WTC11 (cell line): ENCODE data around the gene FAXDC2. TPM values are rescaled to one million over a fixed set of nuclear protein-coding genes. Genes with fewer than 3 reads are reported as not detected.

Source experiments
- ATAC-seq: fragments of 200-7000 bp; cut with Tn5 transposase; 2 replicates; pipeline ENCODE4 v1.10.0; 2021; ENCODE audit warnings: mild to moderate bottlenecking, moderate library complexity
- CTCF ChIA-PET: fragments of 300-600 bp; sonication (Branson Sonifier 250); formaldehyde crosslinking; loops from one replicate; lab custom pipeline; 2021; ENCODE audit warnings: antibody characterized with exemption; lab: Charles Lee
- POLR2A ChIA-PET: fragments of 350-600 bp; sonication (Branson Sonifier 250); formaldehyde crosslinking; loops from one replicate; lab custom pipeline; 2021; ENCODE audit warnings: antibody characterized with exemption; lab: Charles Lee
- DNase-seq: peaks from one replicate; pipeline ENCODE4 v3.0.0; 2021; ENCODE audit warnings: low spot score
- H3K27ac Mint-ChIP-seq: 2 replicates; pipeline ENCODE4 v1.8.0; 2021; ENCODE audit warnings: mixed read lengths
- H3K27me3 Mint-ChIP-seq: 2 replicates; pipeline ENCODE4 v1.8.0; 2021; ENCODE audit warnings: low read depth, mild to moderate bottlenecking, moderate library complexity, mixed read lengths
- H3K36me3 Mint-ChIP-seq: 2 replicates; pipeline ENCODE4 v1.8.0; 2021; ENCODE audit warnings: mixed read lengths
- H3K4me1 Mint-ChIP-seq: 2 replicates; pipeline ENCODE4 v1.8.0; 2022; ENCODE audit warnings: mixed read lengths
- H3K4me3 Mint-ChIP-seq: 2 replicates; pipeline ENCODE4 v1.8.0; 2021; ENCODE audit warnings: mild to moderate bottlenecking, moderate library complexity, mixed read lengths
- H3K9me3 Mint-ChIP-seq: 2 replicates; pipeline ENCODE4 v1.8.0; 2021; ENCODE audit warnings: mixed read lengths
- ATF2 ChIP-seq: sonication (generic); formaldehyde crosslinking; IDR thresholded peaks from 2 replicates; pipeline ENCODE4 v1.8.1; 2022; ENCODE audit warnings: low read depth, missing genetic modification reagents, borderline replicate concordance
- CDX4 ChIP-seq: fragments of 250-450 bp; sonication (Bioruptor Pico); IDR thresholded peaks from 2 replicates; pipeline ENCODE4 v1.9.0; 2021; ENCODE audit warnings: moderate library complexity, mild to moderate bottlenecking, inconsistent platforms, borderline replicate concordance
- CTCF ChIP-seq: fragments of 200-600 bp; IDR thresholded peaks from 2 replicates; pipeline ENCODE4 v1.8.0; 2022; ENCODE audit warnings: antibody characterized with exemption
- E2F4 ChIP-seq: sonication (generic); formaldehyde crosslinking; IDR thresholded peaks from 2 replicates; pipeline ENCODE4 v1.8.1; 2022; ENCODE audit warnings: low read depth, mild to moderate bottlenecking, moderate library complexity, missing genetic modification reagents, borderline replicate concordance
- E2F5 ChIP-seq: sonication (generic); formaldehyde crosslinking; IDR thresholded peaks from 2 replicates; pipeline ENCODE4 v1.8.1; 2022; ENCODE audit warnings: mild to moderate bottlenecking, moderate library complexity, missing genetic modification reagents
- ESRRA ChIP-seq: sonication (generic); formaldehyde crosslinking; IDR thresholded peaks from 2 replicates; pipeline ENCODE4 v1.8.1; 2022; ENCODE audit warnings: mild to moderate bottlenecking, missing genetic modification reagents, borderline replicate concordance
- ETV6 ChIP-seq: sonication (generic); formaldehyde crosslinking; IDR thresholded peaks from 2 replicates; pipeline ENCODE4 v1.8.1; 2022; ENCODE audit warnings: mild to moderate bottlenecking, missing genetic modification reagents
- GABPB1 ChIP-seq: sonication (generic); formaldehyde crosslinking; IDR thresholded peaks from 2 replicates; pipeline ENCODE4 v1.8.1; 2023; ENCODE audit warnings: mild to moderate bottlenecking, missing genetic modification reagents
- GTF2I ChIP-seq: fragments of 250-450 bp; sonication (Bioruptor Pico); conservative IDR thresholded peaks from 2 replicates; pipeline ENCODE4 v1.4.0; 2021; ENCODE audit warnings: mild to moderate bottlenecking
- HMGXB4 ChIP-seq: sonication (generic); formaldehyde crosslinking; IDR thresholded peaks from 2 replicates; pipeline ENCODE4 v1.8.1; 2023; ENCODE audit warnings: mild to moderate bottlenecking, moderate library complexity, missing genetic modification reagents
- MLX ChIP-seq: sonication (generic); formaldehyde crosslinking; IDR thresholded peaks from 2 replicates; pipeline ENCODE4 v1.8.1; 2023; ENCODE audit warnings: mild to moderate bottlenecking, missing genetic modification reagents, moderate library complexity
- NFATC4 ChIP-seq: fragments of 250-450 bp; sonication (Bioruptor Pico); IDR thresholded peaks from 2 replicates; pipeline ENCODE4 v1.9.0; 2021; ENCODE audit warnings: mild to moderate bottlenecking
- RELA ChIP-seq: sonication (generic); formaldehyde crosslinking; IDR thresholded peaks from 2 replicates; pipeline ENCODE4 v1.8.1; 2022; ENCODE audit warnings: missing genetic modification reagents, mild to moderate bottlenecking, borderline replicate concordance
- RORB ChIP-seq: fragments of 250-450 bp; sonication (Bioruptor Pico); IDR thresholded peaks from 2 replicates; pipeline ENCODE4 v1.9.0; 2021; ENCODE audit warnings: mild to moderate bottlenecking
- SMAD3 ChIP-seq: sonication (generic); formaldehyde crosslinking; IDR thresholded peaks from 2 replicates; pipeline ENCODE4 v1.8.0; 2022; ENCODE audit warnings: missing genetic modification reagents, mild to moderate bottlenecking, borderline replicate concordance
- SP1 ChIP-seq: sonication (generic); formaldehyde crosslinking; conservative IDR thresholded peaks from 2 replicates; pipeline ENCODE4 v1.8.1; 2022; ENCODE audit warnings: missing genetic modification reagents
- ZMAT4 ChIP-seq: fragments of 250-450 bp; sonication (Bioruptor Pico); IDR thresholded peaks from 2 replicates; pipeline ENCODE4 v1.9.0; 2021; ENCODE audit warnings: mild to moderate bottlenecking
- ZNF138 ChIP-seq: sonication (generic); formaldehyde crosslinking; conservative IDR thresholded peaks from 2 replicates; pipeline ENCODE4 v1.8.1; 2022; ENCODE audit warnings: mild to moderate bottlenecking, moderate library complexity, missing genetic modification reagents
- total RNA-seq: library from RNA; stranded (reverse); gene quantifications from 3 replicates; pipeline ENCODE4 v1.2.3, GENCODE V29; 2021

Gene FAXDC2
- total RNA-seq, 1 experiment from 2014 or later = 3.9 TPM

GRCh38 chr5:154844809-154845208 lies 5.6 kb downstream of the FAXDC2 start:
- CTCF ChIA-PET = no interaction called here
- TF ChIP-seq ETV6 (CRISPR knock-in tag) (no peak), GABPB1 (0 out of 2 replicates have a peak, but pooled peaks have one; percentile 22)
- Mint-ChIP-seq H3K9me3 (no peaks in the 10 kb centered on the region), H3K27ac (no peak overlapping the region), H3K27me3 (no peaks in the 10 kb centered on the region), H3K4me1 (peaks cover 6% of the 10 kb centered on the region), H3K4me3 (no peak overlapping the region), H3K36me3 (no peaks in the 10 kb centered on the region)
- ATAC-seq (no peak), DNase-seq (no peak)
- POLR2A ChIA-PET = no interaction called here

GRCh38 chr5:154842689-154843530 lies 7.5 kb downstream of the FAXDC2 start:
- DNase-seq (no peak), ATAC-seq (no peak)
- Mint-ChIP-seq H3K27me3 (no peaks in the 10 kb centered on the region), H3K9me3 (no peaks in the 10 kb centered on the region), H3K4me3 (no peak overlapping the region), H3K27ac (no peak overlapping the region), H3K36me3 (no peaks in the 10 kb centered on the region; the same call in 1 of the 2 replicates), H3K4me1 (no peaks in the 10 kb centered on the region)
- ChIA-PET CTCF (interaction anchor here (0.9 kb wide), 1 partner anchor 191 kb away, joined by 3 read pairs; no protein-coding TSS in a partner anchor), POLR2A (interaction anchor here (0.6 kb wide), 1 partner anchor 216 kb away, joined by 4 read pairs; no protein-coding TSS in a partner anchor)
- TF ChIP-seq MLX (CRISPR knock-in tag) (no peak), SP1 (no peak), CTCF (no peak), NFATC4 (CRISPR knock-in tag) (no peak), ATF2 (CRISPR knock-in tag) (no peak), CDX4 (no peak), E2F4 (CRISPR knock-in tag) (no peak), RORB (CRISPR knock-in tag) (no peak), ZNF138 (CRISPR knock-in tag) (no peak), HMGXB4 (no peak), ESRRA (CRISPR knock-in tag) (no peak), SMAD3 (no peak), E2F5 (CRISPR knock-in tag) (no peak), ZMAT4 (CRISPR knock-in tag) (no peak), GTF2I (no peak), RELA (CRISPR knock-in tag) (no peak)
